Fibroblast of the aortic adventitia (primary cell): ENCODE data around the gene FBXW9. TPM values are rescaled to one million over a fixed set of nuclear protein-coding genes. Genes with fewer than 3 reads are reported as not detected.

Source experiments
- DNase-seq: peaks from one replicate; pipeline ENCODE4 v3.0.0-alpha.2; 2010; ENCODE audit warnings: low read depth
- H3K4me3 ChIP-seq: 2 replicates; pipeline ENCODE4 v1.5.1; 2011; ENCODE audit warnings: low read depth, mild to moderate bottlenecking, control low read depth, low read length, moderate library complexity
- total RNA-seq: library from RNA; depleted of rRNA; stranded (reverse); fragments of >200 nt; gene quantifications from 2 replicates; pipeline ENCODE4 v1.2.3, GENCODE V29; 2012; ENCODE audit warnings: low replicate concordance
- TF ChIP-seq, protein P1 (sequence below): IDR thresholded peaks from 2 replicates; pipeline ENCODE4 v1.5.1; 2011; ENCODE audit warnings: mild to moderate bottlenecking, low read length, control low read depth, inconsistent platforms; ENCODE audit not compliant: insufficient read depth

The FBXW9 gene
- total RNA-seq, 1 donor: 8.9 TPM

DNA sequence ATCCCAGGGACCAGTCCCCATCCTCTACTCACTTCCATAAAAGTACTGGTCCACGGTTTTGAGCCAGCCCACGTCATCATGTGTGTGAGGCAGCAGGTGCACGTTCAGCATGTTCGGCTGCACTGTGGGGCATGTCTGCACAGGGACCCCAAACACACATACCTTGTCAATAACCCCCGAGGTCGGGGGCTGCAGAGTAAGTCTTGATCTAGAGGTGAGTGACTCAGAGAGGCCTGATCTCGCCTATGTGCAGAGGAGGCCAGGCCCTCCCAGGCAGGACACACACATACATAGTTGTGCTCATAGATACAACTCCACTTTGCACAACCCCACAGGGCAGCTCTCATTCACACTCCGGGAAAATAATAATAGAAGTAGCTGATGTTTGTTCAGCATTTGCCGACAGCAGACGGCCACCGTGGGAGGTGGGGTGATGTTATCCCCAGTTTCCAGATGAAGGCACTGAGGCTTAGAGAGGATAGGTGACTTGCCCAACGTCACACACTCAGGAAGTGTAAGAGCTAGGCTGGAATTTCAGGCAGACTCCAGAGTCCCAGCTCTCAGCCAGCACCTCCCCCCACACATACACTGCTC lies 30.7 kb downstream of the FBXW9 start:
- TF ChIP-seq, protein P1, sequence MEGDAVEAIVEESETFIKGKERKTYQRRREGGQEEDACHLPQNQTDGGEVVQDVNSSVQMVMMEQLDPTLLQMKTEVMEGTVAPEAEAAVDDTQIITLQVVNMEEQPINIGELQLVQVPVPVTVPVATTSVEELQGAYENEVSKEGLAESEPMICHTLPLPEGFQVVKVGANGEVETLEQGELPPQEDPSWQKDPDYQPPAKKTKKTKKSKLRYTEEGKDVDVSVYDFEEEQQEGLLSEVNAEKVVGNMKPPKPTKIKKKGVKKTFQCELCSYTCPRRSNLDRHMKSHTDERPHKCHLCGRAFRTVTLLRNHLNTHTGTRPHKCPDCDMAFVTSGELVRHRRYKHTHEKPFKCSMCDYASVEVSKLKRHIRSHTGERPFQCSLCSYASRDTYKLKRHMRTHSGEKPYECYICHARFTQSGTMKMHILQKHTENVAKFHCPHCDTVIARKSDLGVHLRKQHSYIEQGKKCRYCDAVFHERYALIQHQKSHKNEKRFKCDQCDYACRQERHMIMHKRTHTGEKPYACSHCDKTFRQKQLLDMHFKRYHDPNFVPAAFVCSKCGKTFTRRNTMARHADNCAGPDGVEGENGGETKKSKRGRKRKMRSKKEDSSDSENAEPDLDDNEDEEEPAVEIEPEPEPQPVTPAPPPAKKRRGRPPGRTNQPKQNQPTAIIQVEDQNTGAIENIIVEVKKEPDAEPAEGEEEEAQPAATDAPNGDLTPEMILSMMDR: no peak
- no peak for DNase-seq

DNA sequence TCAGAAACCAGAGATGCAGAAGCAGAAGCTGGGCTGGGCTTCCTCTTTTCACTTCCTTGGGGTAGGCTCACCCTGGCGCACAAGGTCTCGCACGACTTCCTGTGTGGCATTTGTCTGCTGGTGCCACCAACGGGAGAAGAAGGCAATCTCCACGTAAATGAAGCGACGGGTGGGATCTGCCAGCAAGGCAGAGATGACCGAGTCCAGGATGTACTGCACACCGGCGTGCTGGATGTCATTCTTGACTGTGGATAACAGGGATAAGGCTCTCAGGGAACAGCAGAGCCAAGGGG lies 31.2 kb downstream of the FBXW9 start:
- TF ChIP-seq, protein P1: no peak
- no peak overlapping the region for H3K4me3 ChIP-seq
- no peak for DNase-seq

More for the DNA sequence above, 30.7 kb downstream of the FBXW9 start:
- peak overlapping the region; percentile 94 for H3K4me3 ChIP-seq

DNA sequence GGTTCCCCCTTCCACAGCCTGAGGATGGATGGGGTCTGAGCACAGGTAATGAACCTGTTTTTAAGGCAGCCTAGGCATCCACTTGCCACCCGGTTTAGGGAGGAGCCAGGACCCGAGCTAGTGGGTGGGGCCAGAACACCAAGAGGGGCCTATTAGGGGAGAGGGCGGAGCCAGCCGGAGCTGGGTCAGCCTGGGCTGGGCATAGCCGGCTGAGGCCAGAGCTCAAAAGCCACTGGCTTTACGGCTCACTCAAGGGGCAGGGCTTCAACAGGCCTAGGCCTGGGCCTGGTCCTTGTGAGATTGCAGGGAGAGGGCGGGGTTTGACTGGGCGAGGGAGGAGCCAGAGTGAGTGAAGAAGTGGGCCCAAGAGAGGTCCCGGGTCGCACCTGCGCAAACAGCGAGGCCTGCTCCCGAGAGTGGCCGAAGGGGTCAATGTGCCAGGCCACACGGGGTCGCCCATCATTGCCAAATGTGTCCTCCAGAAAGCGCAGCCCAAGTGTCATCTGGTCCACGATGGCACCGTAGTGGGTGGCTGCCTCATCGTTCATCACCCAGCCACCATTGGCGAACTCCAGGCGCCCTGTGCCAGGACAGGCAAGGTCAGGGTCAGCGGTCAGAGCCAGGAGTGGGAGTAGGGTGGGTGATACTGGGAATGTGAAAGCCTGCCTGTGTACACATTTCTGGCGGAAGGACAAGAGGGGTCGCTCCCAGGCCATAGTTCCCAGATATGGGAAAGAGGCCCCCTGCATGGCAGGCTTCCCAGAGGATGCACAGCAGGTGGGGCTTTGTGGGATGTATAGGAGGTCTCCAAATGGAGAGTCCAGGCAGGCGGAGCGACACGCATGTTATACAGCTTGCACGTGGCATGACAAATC lies 31.8 kb downstream of the FBXW9 start:
- no peak for DNase-seq
- H3K4me3 ChIP-seq: no peak overlapping the region
- TF ChIP-seq, protein P1: no peak

DNA sequence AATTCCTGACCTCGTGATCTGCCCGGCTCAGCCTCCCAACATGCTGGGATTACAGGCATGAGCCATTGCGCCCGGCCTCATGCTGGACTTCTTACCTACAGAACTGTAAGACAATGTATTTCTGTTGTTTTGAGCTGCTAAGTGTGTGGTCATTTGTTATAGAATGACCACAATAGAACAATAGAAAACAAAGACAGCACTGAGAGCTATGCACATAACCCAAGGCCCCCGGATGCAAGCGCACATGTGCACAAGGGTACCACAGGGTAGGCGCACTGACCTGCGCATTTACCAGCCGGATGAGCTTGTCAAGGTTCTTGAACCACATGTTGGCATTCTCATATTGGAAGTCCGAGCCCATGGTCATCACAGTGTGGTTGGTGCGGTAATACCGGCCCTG lies 35.5 kb downstream of the FBXW9 start:
- TF ChIP-seq, protein P1: no peak
- DNase-seq: no peak
- H3K4me3 ChIP-seq: no peak overlapping the region

DNA sequence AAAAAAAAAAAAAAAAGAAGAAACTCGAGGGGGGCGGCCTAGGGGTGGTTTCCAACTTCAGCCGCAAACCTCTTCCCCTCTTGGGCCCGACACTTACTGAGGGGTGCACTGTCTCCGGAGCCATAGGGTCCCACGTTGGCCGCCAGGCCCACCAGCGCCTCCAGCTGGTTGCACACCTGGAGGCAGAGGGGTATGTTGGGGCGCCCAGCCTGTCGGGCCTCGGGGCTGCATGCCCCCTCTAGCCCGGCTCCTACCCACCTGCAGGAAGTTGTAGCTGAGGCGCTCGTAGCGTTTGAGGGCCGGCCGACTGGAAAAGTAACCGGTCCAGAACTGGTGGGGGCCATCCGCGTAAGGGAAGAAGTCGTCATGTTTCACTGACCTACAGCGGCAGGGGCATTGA lies 38.5 kb downstream of the FBXW9 start:
- DNase-seq: no peak
- no peak overlapping the region for H3K4me3 ChIP-seq
- TF ChIP-seq, protein P1: no peak

DNA sequence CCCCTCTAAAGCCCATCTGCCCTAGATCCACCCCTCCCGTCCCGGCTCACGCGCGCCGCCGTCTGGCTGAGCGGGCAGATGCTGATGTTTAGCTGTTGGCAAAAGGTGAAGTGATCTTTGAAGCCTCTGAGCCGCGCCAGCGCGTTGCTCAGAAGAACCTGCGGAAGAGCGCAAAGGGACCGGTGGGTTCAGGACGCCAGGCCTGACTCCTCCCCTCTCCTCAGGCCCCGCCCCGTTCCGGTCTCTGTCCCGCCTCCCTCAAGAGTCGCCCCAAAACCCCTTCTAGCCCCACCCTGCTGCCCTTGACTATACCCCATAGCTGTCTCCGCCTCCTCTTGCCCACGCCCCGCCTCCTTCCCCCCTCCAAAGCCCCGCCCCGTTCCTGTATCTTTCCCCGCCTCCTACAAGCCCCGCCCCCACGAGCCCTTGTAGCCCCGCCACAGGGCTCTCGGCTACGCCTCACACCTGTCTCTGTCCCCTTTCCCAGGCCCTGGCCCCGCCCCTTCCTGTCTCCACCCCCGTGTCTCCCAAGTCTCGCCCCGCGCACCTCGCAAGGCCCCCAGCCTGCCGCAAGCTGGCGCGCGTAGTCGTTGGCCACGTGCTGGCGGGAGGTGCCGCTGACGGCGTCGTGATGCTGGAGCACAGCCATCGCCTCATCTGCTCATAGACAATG lies 39.4 kb downstream of the FBXW9 start:
- H3K4me3 ChIP-seq: no peak overlapping the region
- no peak for DNase-seq

More for the DNA sequence above, 39.4 kb downstream of the FBXW9 start:
- TF ChIP-seq, protein P1: no peak
